Keratinocyte (primary cell): ENCODE measurements around the gene CCDC66. TPM values are rescaled to one million over a fixed set of nuclear protein-coding genes. Genes with fewer than 3 reads are reported as not detected.
A peak's percentile ranks its signal among the peaks of the same experiment; 100 is the strongest.

Experiments used
- DNase-seq: peaks from one replicate; pipeline ENCODE4 v3.0.0-alpha.2; 2011; ENCODE audit warnings: low read depth, missing footprints, low spot score
- FAIRE-seq: peaks from 2 replicates; lab custom pipeline; 2011; peaks lifted over from hg19 to GRCh38; lab: Jason Lieb, UNC
- H2AFZ ChIP-seq: 2 replicates; pipeline ENCODE4 v1.6.0; 2012; ENCODE audit warnings: low read length, control low read depth, inconsistent platforms; ENCODE audit not compliant: control insufficient read depth
- H3K27ac ChIP-seq: 2 replicates; pipeline ENCODE4 v1.5.1; 2011; ENCODE audit warnings: low read length; ENCODE audit not compliant: control insufficient read depth, insufficient read depth
- H3K27me3 ChIP-seq: 3 replicates; pipeline ENCODE4 v1.6.0; 2011; ENCODE audit warnings: low read length; ENCODE audit not compliant: control insufficient read depth, insufficient read depth; ENCODE audit errors: extremely low read depth
- H3K36me3 ChIP-seq, 2 experiments: 2 replicates in 1 of 2; 3 replicates in 1 of 2; pipeline ENCODE4 v1.5.1; 2011; ENCODE audit warnings: low read length in 2 of 2, mild to moderate bottlenecking in 1 of 2; ENCODE audit not compliant: control insufficient read depth in 2 of 2, insufficient read depth in 2 of 2; ENCODE audit errors: extremely low read depth in 1 of 2
- H3K4me1 ChIP-seq: 3 replicates; pipeline ENCODE4 v1.5.1; 2011; ENCODE audit warnings: low read length; ENCODE audit not compliant: control insufficient read depth, insufficient read depth; ENCODE audit errors: extremely low read depth
- H3K4me2 ChIP-seq: 3 replicates; pipeline ENCODE4 v1.6.0; 2011; ENCODE audit warnings: low read depth, low read length; ENCODE audit not compliant: control insufficient read depth, insufficient read depth; ENCODE audit errors: extremely low read depth
- H3K4me3 ChIP-seq, 3 experiments: fragments of 200-600 bp in 1 of 3; sonication (generic) in 1 of 3; 2 replicates in 2 of 3; 3 replicates in 1 of 3; pipeline ENCODE4 v1.5.1; 2011 to 2016; ENCODE audit warnings: low read length in 3 of 3, mild to moderate bottlenecking in 3 of 3, control low read depth in 2 of 3, inconsistent platforms in 1 of 3, low read depth in 1 of 3, mixed read lengths in 1 of 3, mixed run types in 1 of 3, moderate library complexity in 1 of 3; ENCODE audit not compliant: control insufficient read depth in 2 of 3, insufficient read depth in 2 of 3; ENCODE audit errors: extremely low read depth in 1 of 3
- H3K79me2 ChIP-seq: 2 replicates; pipeline ENCODE4 v1.6.0; 2012; ENCODE audit warnings: low read length; ENCODE audit not compliant: control insufficient read depth, insufficient read depth
- H3K9ac ChIP-seq: 3 replicates; pipeline ENCODE4 v1.6.0; 2011; ENCODE audit warnings: low read length; ENCODE audit not compliant: control insufficient read depth, insufficient read depth; ENCODE audit errors: extremely low read depth
- H3K9me1 ChIP-seq: 3 replicates; pipeline ENCODE4 v1.6.0; 2011; ENCODE audit warnings: low read length; ENCODE audit not compliant: control insufficient read depth, insufficient read depth; ENCODE audit errors: extremely low read depth
- H3K9me3 ChIP-seq: 2 replicates; pipeline ENCODE4 v1.5.1; 2012; ENCODE audit warnings: low read depth, low read length; ENCODE audit not compliant: control insufficient read depth
- H4K20me1 ChIP-seq: 3 replicates; pipeline ENCODE4 v1.6.0; 2011; ENCODE audit warnings: low read length; ENCODE audit not compliant: control insufficient read depth, insufficient read depth; ENCODE audit errors: extremely low read depth
- CTCF ChIP-seq, 3 experiments: IDR thresholded peaks in 1 of 3; conservative IDR thresholded peaks in 1 of 3; optimal IDR thresholded peaks in 1 of 3; 2 replicates in 2 of 3; 3 replicates in 1 of 3; pipeline versions ENCODE3 to v1.5.1; 2011; ENCODE audit warnings: low read length in 3 of 3, mild to moderate bottlenecking in 3 of 3, moderate library complexity in 2 of 3, control low read depth in 1 of 3, inconsistent platforms in 1 of 3; ENCODE audit not compliant: insufficient read depth in 2 of 3; ENCODE audit errors: extremely low read depth in 1 of 3
- EZH2 ChIP-seq: IDR thresholded peaks from one replicate; pipeline ENCODE4 v1.6.1; 2012; ENCODE audit warnings: inconsistent platforms, mild to moderate bottlenecking, low read length, moderate library complexity
- dilution Hi-C: fragments of 300-500 bp; cut with MboI; formaldehyde crosslinking; loops from one replicate; pipeline ENCODE4 v1.7.0; 2020; ENCODE audit warnings: low sequenced_read_pairs; ENCODE audit not compliant: extremely low pct_ligation_motif_present
- polyA plus RNA-seq, 5 experiments: library from polyadenylated mRNA; depleted of rRNA in 3 of 5; stranded (reverse) in 3 of 5; stranded (forward) in 1 of 5; unstranded in 1 of 5; fragments of >200 nt; gene quantifications; 1 replicate in 1 of 5; 2 replicates in 3 of 5; 3 replicates in 1 of 5; pipeline versions ENCODE4 v1.2.1 to v1.2.3, GENCODE V29; 2011 to 2012; ENCODE audit warnings: missing spikeins in 2 of 5, low read depth in 1 of 5, low replicate concordance in 1 of 5

CCDC66 gene
- polyA plus RNA-seq, 1 donor (not counting 4 experiments of a cell fraction or from before 2014, with no cell fraction given), result 11.3 TPM

GRCh38 chr3:56536735-56537134 lies 20.2 kb upstream of the CCDC66 start:
- no peaks in the 10 kb centered on the region for H3K9me3 ChIP-seq
- no peak overlapping the region for H3K27ac ChIP-seq
- H3K79me2 ChIP-seq, result no peaks in the 10 kb centered on the region
- no peaks in the 10 kb centered on the region for H3K9me1 ChIP-seq
- no peaks in the 10 kb centered on the region for H3K27me3 ChIP-seq
- no peak overlapping the region for H3K9ac ChIP-seq
- no peaks in the 10 kb centered on the region for H3K4me1 ChIP-seq
- H4K20me1 ChIP-seq, result no peaks in the 10 kb centered on the region
- TF ChIP-seq EZH2 (no peak), CTCF (optimal IDR thresholded peaks at IDR 0.05 in 1 of 3, IDR thresholded peaks at IDR 0.05 in 1 of 3, conservative IDR thresholded peaks at IDR 0.05 in 1 of 3; ENCODE audit: extremely low read depth in 1 of 3, insufficient read depth in 2 of 3, low read length in 3 of 3) (no peak)
- dilution Hi-C loops, result no loop called here
- H2AFZ ChIP-seq, result no peak overlapping the region
- no peaks in the 10 kb centered on the region for H3K36me3 ChIP-seq
- H3K4me3 ChIP-seq, result no peak overlapping the region
- no peak overlapping the region for H3K4me2 ChIP-seq
- FAIRE-seq (no peak), DNase-seq (no peak)

GRCh38 chr3:56547486-56547885 lies 9.5 kb upstream of the CCDC66 start:
- no peak overlapping the region for H3K27ac ChIP-seq
- H3K36me3 ChIP-seq, result no peaks in the 10 kb centered on the region
- DNase-seq (no peak), FAIRE-seq (no peak)
- H4K20me1 ChIP-seq, result no peaks in the 10 kb centered on the region
- no peak overlapping the region for H3K9ac ChIP-seq
- no peak overlapping the region for H3K4me3 ChIP-seq
- H2AFZ ChIP-seq, result no peak overlapping the region
- H3K79me2 ChIP-seq, result no peaks in the 10 kb centered on the region
- dilution Hi-C loops, result no loop called here
- H3K4me1 ChIP-seq, result no peaks in the 10 kb centered on the region
- TF ChIP-seq EZH2 (no peak), CTCF (optimal IDR thresholded peaks at IDR 0.05 in 1 of 3, IDR thresholded peaks at IDR 0.05 in 1 of 3, conservative IDR thresholded peaks at IDR 0.05 in 1 of 3; ENCODE audit: extremely low read depth in 1 of 3, insufficient read depth in 2 of 3, low read length in 3 of 3) (peak in 1 of 3 experiments; percentile 8)
- no peak overlapping the region for H3K4me2 ChIP-seq
- H3K9me1 ChIP-seq, result no peaks in the 10 kb centered on the region
- H3K9me3 ChIP-seq, result no peaks in the 10 kb centered on the region
- H3K27me3 ChIP-seq, result peaks cover 5% of the 10 kb centered on the region
